Measurements from ENCODE around the gene DNAH1. TPM values are rescaled to one million over a fixed set of nuclear protein-coding genes. Genes with fewer than 3 reads are reported as not detected.
A peak's percentile ranks its signal among the peaks of the same experiment; 100 is the strongest.

Gene DNAH1
- total and polyA plus RNA-seq, 2 of the 13 experiments (the other 11 are each of a cell fraction or from before 2014, with no cell fraction given) = 0.64 to 3.5 TPM

DNA sequence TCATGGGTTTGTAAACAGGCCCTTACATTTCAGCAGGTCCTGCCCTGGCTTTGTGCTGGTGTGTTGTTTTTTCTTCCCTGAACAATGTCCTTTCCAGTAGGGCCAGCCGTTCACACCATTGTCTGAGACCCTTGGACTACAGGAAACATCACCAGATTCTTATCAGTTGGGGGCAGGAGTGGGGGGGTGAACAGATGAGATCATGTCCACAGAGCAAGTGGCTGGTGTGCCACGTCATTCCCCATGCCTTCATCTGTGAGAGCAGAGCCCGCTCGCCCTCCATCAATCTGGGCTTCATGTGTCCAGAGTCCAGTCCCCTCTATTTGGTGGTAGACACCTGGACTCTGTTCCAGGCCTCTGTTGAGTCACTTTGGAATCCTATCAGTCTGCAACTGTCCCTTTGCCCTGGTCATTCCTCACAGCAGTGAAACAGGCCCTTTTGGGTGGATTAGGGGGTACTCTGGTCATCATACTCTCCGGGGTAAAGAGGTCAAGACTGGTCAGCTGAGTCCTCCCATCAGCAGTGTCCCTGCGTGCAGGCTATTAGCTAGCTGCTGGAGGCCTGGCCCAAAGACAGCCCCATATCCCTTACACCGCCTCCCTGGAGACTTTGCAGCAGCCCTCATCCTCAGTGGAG lies 113.8 kb downstream of the DNAH1 start (continued):
- TF ChIP-seq, protein P1, sequence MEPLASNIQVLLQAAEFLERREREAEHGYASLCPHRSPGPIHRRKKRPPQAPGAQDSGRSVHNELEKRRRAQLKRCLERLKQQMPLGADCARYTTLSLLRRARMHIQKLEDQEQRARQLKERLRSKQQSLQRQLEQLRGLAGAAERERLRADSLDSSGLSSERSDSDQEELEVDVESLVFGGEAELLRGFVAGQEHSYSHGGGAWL (CRISPR knock-in tag; IDR thresholded peaks at IDR 0.05) = no peak
- TF ChIP-seq, protein P2, sequence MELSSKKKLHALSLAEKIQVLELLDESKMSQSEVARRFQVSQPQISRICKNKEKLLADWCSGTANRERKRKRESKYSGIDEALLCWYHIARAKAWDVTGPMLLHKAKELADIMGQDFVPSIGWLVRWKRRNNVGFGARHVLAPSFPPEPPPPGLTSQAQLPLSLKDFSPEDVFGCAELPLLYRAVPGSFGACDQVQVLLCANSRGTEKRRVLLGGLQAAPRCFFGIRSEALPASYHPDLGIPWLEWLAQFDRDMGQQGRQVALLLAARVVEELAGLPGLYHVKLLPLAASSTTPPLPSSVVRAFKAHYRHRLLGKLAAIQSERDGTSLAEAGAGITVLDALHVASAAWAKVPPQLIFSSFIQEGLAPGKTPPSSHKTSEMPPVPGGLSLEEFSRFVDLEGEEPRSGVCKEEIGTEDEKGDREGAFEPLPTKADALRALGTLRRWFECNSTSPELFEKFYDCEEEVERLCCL (CRISPR knock-in tag; IDR thresholded peaks at IDR 0.05; ENCODE audit: borderline replicate concordance) = no peak
- TF ChIP-seq, protein P3, sequence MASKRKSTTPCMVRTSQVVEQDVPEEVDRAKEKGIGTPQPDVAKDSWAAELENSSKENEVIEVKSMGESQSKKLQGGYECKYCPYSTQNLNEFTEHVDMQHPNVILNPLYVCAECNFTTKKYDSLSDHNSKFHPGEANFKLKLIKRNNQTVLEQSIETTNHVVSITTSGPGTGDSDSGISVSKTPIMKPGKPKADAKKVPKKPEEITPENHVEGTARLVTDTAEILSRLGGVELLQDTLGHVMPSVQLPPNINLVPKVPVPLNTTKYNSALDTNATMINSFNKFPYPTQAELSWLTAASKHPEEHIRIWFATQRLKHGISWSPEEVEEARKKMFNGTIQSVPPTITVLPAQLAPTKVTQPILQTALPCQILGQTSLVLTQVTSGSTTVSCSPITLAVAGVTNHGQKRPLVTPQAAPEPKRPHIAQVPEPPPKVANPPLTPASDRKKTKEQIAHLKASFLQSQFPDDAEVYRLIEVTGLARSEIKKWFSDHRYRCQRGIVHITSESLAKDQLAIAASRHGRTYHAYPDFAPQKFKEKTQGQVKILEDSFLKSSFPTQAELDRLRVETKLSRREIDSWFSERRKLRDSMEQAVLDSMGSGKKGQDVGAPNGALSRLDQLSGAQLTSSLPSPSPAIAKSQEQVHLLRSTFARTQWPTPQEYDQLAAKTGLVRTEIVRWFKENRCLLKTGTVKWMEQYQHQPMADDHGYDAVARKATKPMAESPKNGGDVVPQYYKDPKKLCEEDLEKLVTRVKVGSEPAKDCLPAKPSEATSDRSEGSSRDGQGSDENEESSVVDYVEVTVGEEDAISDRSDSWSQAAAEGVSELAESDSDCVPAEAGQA (IDR thresholded peaks at IDR 0.05; ENCODE audit: low read depth) = peak; percentile 84
- TF ChIP-seq, protein P3 (CRISPR knock-in tag; IDR thresholded peaks at IDR 0.05; ENCODE audit: borderline replicate concordance) = no peak
- no peak for TF ChIP-seq ZEB1 (IDR thresholded peaks at IDR 0.05; ENCODE audit: insufficient replicate concordance, low read depth)
- TF ChIP-seq, protein P4, sequence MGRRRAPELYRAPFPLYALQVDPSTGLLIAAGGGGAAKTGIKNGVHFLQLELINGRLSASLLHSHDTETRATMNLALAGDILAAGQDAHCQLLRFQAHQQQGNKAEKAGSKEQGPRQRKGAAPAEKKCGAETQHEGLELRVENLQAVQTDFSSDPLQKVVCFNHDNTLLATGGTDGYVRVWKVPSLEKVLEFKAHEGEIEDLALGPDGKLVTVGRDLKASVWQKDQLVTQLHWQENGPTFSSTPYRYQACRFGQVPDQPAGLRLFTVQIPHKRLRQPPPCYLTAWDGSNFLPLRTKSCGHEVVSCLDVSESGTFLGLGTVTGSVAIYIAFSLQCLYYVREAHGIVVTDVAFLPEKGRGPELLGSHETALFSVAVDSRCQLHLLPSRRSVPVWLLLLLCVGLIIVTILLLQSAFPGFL (CRISPR knock-in tag; IDR thresholded peaks at IDR 0.05) = no peak
- TF ChIP-seq ZNF441 (CRISPR knock-in tag; IDR thresholded peaks at IDR 0.05; ENCODE audit: borderline replicate concordance) = peak; percentile 54; the same call in 1 of the 2 replicates
- TF ChIP-seq ZKSCAN8 (CRISPR knock-in tag; IDR thresholded peaks at IDR 0.05; ENCODE audit: borderline replicate concordance) = peak; percentile 60; the same call in 1 of the 2 replicates
- TF ChIP-seq SAFB2 (CRISPR knock-in tag; IDR thresholded peaks at IDR 0.05; ENCODE audit: borderline replicate concordance, low read depth) = no peak
- TF ChIP-seq GFI1 (CRISPR knock-in tag; IDR thresholded peaks at IDR 0.05; ENCODE audit: borderline replicate concordance) = peak; percentile 99
- peak; percentile 29; the same call in 1 of the 2 replicates for TF ChIP-seq ZNF709 (CRISPR knock-in tag; IDR thresholded peaks at IDR 0.05)
- TF ChIP-seq ZNF652 (CRISPR knock-in tag; IDR thresholded peaks at IDR 0.05; ENCODE audit: borderline replicate concordance, low read depth) = peak; percentile 42; the same call in 1 of the 2 replicates
- TF ChIP-seq ESRRA (CRISPR knock-in tag; IDR thresholded peaks at IDR 0.05; ENCODE audit: low read depth) = peak; percentile 86
- TF ChIP-seq SPEN (CRISPR knock-in tag; IDR thresholded peaks at IDR 0.05; ENCODE audit: low read depth) = peak; percentile 84
- TF ChIP-seq ZNF737 (CRISPR knock-in tag; IDR thresholded peaks at IDR 0.05; ENCODE audit: borderline replicate concordance) = no peak
- TF ChIP-seq, protein P5, sequence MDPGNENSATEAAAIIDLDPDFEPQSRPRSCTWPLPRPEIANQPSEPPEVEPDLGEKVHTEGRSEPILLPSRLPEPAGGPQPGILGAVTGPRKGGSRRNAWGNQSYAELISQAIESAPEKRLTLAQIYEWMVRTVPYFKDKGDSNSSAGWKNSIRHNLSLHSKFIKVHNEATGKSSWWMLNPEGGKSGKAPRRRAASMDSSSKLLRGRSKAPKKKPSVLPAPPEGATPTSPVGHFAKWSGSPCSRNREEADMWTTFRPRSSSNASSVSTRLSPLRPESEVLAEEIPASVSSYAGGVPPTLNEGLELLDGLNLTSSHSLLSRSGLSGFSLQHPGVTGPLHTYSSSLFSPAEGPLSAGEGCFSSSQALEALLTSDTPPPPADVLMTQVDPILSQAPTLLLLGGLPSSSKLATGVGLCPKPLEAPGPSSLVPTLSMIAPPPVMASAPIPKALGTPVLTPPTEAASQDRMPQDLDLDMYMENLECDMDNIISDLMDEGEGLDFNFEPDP (CRISPR knock-in tag; conservative IDR thresholded peaks at IDR 0.05) = no peak
- TF ChIP-seq, protein P6, sequence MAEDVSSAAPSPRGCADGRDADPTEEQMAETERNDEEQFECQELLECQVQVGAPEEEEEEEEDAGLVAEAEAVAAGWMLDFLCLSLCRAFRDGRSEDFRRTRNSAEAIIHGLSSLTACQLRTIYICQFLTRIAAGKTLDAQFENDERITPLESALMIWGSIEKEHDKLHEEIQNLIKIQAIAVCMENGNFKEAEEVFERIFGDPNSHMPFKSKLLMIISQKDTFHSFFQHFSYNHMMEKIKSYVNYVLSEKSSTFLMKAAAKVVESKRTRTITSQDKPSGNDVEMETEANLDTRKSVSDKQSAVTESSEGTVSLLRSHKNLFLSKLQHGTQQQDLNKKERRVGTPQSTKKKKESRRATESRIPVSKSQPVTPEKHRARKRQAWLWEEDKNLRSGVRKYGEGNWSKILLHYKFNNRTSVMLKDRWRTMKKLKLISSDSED (CRISPR knock-in tag; IDR thresholded peaks at IDR 0.05) = no peak
